ENCODE results near the gene COPZ2.

GRCh38 chr17:48010193-48010592 lies 27.4 kb downstream of the COPZ2 start:
- TF ChIP-seq CTCF (IDR thresholded peaks at IDR 0.05) (no peak), POLR2AphosphoS5 (IDR thresholded peaks at IDR 0.05) (no peak)
